Measurements from ENCODE around the gene RASGRP3.

DNA sequence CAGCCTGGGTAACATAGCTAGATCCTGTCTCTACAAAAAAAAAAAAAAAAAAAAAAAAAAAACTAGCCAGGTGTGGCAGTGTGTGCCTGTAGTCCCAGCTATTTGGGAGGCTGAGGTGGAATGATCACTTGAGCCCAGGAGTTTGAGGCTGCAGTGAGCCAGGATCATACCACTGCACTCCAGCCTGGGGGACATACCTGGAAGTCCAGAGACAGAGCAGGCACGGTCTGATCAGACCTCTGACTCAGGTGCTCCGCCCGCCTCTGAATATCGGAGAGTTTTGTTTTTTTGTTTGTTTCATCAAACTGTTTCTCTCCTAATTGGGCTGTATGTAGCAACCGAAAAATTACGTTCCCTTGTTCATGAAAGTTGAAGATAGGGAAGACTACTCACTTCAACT is 49.2 kb downstream of the RASGRP3 start:
- TF ChIP-seq, protein P1, sequence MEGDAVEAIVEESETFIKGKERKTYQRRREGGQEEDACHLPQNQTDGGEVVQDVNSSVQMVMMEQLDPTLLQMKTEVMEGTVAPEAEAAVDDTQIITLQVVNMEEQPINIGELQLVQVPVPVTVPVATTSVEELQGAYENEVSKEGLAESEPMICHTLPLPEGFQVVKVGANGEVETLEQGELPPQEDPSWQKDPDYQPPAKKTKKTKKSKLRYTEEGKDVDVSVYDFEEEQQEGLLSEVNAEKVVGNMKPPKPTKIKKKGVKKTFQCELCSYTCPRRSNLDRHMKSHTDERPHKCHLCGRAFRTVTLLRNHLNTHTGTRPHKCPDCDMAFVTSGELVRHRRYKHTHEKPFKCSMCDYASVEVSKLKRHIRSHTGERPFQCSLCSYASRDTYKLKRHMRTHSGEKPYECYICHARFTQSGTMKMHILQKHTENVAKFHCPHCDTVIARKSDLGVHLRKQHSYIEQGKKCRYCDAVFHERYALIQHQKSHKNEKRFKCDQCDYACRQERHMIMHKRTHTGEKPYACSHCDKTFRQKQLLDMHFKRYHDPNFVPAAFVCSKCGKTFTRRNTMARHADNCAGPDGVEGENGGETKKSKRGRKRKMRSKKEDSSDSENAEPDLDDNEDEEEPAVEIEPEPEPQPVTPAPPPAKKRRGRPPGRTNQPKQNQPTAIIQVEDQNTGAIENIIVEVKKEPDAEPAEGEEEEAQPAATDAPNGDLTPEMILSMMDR (IDR thresholded peaks at IDR 0.05): no peak
- TF ChIP-seq POLR2A (IDR thresholded peaks at IDR 0.05): no peak
